HL-60 (cell line): ENCODE measurements around the gene SIRPB1.
"Not testable (repeated sequence)": the region's sequence is repeated elsewhere in the genome, so short reads cannot be mapped to it uniquely, and the experiment has no call there.

Source experiments
- DNase-seq, 2 experiments: peaks; one replicate each; pipeline ENCODE4 v3.0.0-alpha.2; 2010 to 2020; ENCODE audit warnings: low read depth in 1 of 2, low spot score in 1 of 2
- H3K27ac ChIP-seq: fragments of 250-450 bp; sonication (Bioruptor Pico); replicated peaks from 2 replicates; pipeline ENCODE4 v1.5.1; 2020; ENCODE audit warnings: mild to moderate bottlenecking, moderate library complexity
- H3K27me3 ChIP-seq: fragments of 250-450 bp; sonication (Bioruptor Pico); 2 replicates; pipeline ENCODE4 v1.5.1; 2021; ENCODE audit warnings: mild to moderate bottlenecking, moderate library complexity; ENCODE audit not compliant: insufficient read depth, poor library complexity, severe bottlenecking
- H3K4me3 ChIP-seq: replicated peaks from 2 replicates; pipeline ENCODE4 v1.5.1; 2011; ENCODE audit warnings: mild to moderate bottlenecking, control low read depth, low read length; ENCODE audit not compliant: insufficient read depth
- CTCF ChIP-seq: IDR thresholded peaks from one replicate; pipeline ENCODE4 v1.5.1; 2011; ENCODE audit warnings: low read length, control low read depth, inconsistent platforms; ENCODE audit not compliant: insufficient read depth
- GABPA ChIP-seq: IDR thresholded peaks from 2 replicates; pipeline ENCODE4 v1.6.1; 2012; ENCODE audit warnings: low read depth
- POLR2AphosphoS5 ChIP-seq: IDR thresholded peaks from 2 replicates; pipeline ENCODE4 v1.6.1; 2012; ENCODE audit warnings: low read depth
- REST ChIP-seq: IDR thresholded peaks from 2 replicates; pipeline ENCODE4 v1.6.1; 2012; ENCODE audit warnings: low read depth; ENCODE audit not compliant: insufficient replicate concordance
- SPI1 ChIP-seq: IDR thresholded peaks from 2 replicates; pipeline ENCODE4 v1.6.1; 2012; ENCODE audit warnings: low read depth, mild to moderate bottlenecking, borderline replicate concordance

SIRPB1 gene

GRCh38 chr20:1618479-1618878, 1.3 kb downstream of the SIRPB1 start:
- no peak for DNase-seq
- Histone ChIP-seq H3K27ac (peak overlapping the region; percentile 90), H3K4me3 (peak overlapping the region; percentile 67), H3K27me3 (no peaks in the 10 kb centered on the region)
- TF ChIP-seq GABPA = no peak
- TF ChIP-seq REST = no peak
- no peak for TF ChIP-seq SPI1
- TF ChIP-seq CTCF = no peak
- no peak for TF ChIP-seq POLR2AphosphoS5

GRCh38 chr20:1616858-1617434, 2.9 kb downstream of the SIRPB1 start:
- Histone ChIP-seq H3K4me3 (peak overlapping the region; percentile 67), H3K27me3 (no peaks in the 10 kb centered on the region), H3K27ac (no peak overlapping the region)
- no peak for DNase-seq
- TF ChIP-seq CTCF (no peak), POLR2AphosphoS5 (no peak), REST (no peak), SPI1 (no peak), GABPA (no peak)

- H3K27me3 ChIP-seq, DNase-seq, H3K4me3 ChIP-seq, H3K27ac ChIP-seq: not testable (repeated sequence)
Measured at GRCh38 chr20:1610404-1610803, 9.4 kb downstream of the SIRPB1 start.

- not testable (repeated sequence) for H3K27me3 ChIP-seq, H3K27ac ChIP-seq, DNase-seq, H3K4me3 ChIP-seq
Measured at GRCh38 chr20:1608678-1609347, 11.0 kb downstream of the SIRPB1 start.

- Histone ChIP-seq H3K27me3 (no peaks in the 10 kb centered on the region), H3K4me3 (no peak overlapping the region), H3K27ac (no peak overlapping the region)
- no peak for DNase-seq
- no peak for TF ChIP-seq GABPA
- TF ChIP-seq SPI1 = no peak
- TF ChIP-seq REST = no peak
Measured at GRCh38 chr20:1600736-1601135, 19.1 kb downstream of the SIRPB1 start.
